HepG2 (cell line): ENCODE results near the gene CPT1C. TPM values are rescaled to one million over a fixed set of nuclear protein-coding genes. Genes with fewer than 3 reads are reported as not detected.

Experiments
- DBP ChIP-seq: sonication (generic); formaldehyde crosslinking; IDR thresholded peaks from 2 replicates; pipeline ENCODE4 v1.4.0; 2020; ENCODE audit warnings: missing genetic modification reagents; ENCODE audit errors: not compliant biosample characterization
- HES4 ChIP-seq: sonication (generic); formaldehyde crosslinking; IDR thresholded peaks from 2 replicates; pipeline ENCODE4 v1.9.0; 2021; ENCODE audit warnings: mild to moderate bottlenecking, missing genetic modification reagents, borderline replicate concordance
- HMG20A ChIP-seq: IDR thresholded peaks from 2 replicates; pipeline ENCODE4 v1.6.1; 2016; ENCODE audit warnings: borderline replicate concordance
- HMGA1 ChIP-seq: sonication (generic); formaldehyde crosslinking; conservative IDR thresholded peaks from 2 replicates; pipeline ENCODE4 v1.4.0; 2020; ENCODE audit warnings: missing genetic modification reagents
- LBX2 ChIP-seq: sonication (generic); formaldehyde crosslinking; IDR thresholded peaks from 2 replicates; pipeline ENCODE4 v1.5.0; 2020; ENCODE audit warnings: missing genetic modification reagents, mild to moderate bottlenecking, borderline replicate concordance
- MBD4 ChIP-seq: IDR thresholded peaks from 2 replicates; pipeline ENCODE4 v1.6.1; 2012; ENCODE audit warnings: low read length, inconsistent platforms, borderline replicate concordance
- MYPOP ChIP-seq: sonication (generic); formaldehyde crosslinking; IDR thresholded peaks from 2 replicates; pipeline ENCODE4 v1.8.1; 2023; ENCODE audit warnings: mild to moderate bottlenecking, moderate library complexity, missing genetic modification reagents
- NCOA5 ChIP-seq: sonication (generic); formaldehyde crosslinking; IDR thresholded peaks from 2 replicates; pipeline ENCODE4 v1.4.0; 2020; ENCODE audit warnings: missing genetic modification reagents
- POLR2AphosphoS5 ChIP-seq: IDR thresholded peaks from 2 replicates; pipeline ENCODE4 v1.6.1; 2012; ENCODE audit warnings: low read depth, low read length
- RARG ChIP-seq: sonication (generic); formaldehyde crosslinking; IDR thresholded peaks from 2 replicates; pipeline ENCODE4 v1.4.0; 2020; ENCODE audit warnings: low read depth, mild to moderate bottlenecking, missing genetic modification reagents
- REPIN1 ChIP-seq: sonication (generic); formaldehyde crosslinking; IDR thresholded peaks from 2 replicates; pipeline ENCODE4 v1.8.0; 2022; ENCODE audit warnings: missing genetic modification reagents, low read depth, mild to moderate bottlenecking, borderline replicate concordance
- SP140L ChIP-seq: sonication (generic); formaldehyde crosslinking; IDR thresholded peaks from 2 replicates; pipeline ENCODE4 v1.4.0; 2020; ENCODE audit warnings: missing genetic modification reagents, borderline replicate concordance
- TFAP4 ChIP-seq: sonication (generic); IDR thresholded peaks from 2 replicates; pipeline ENCODE4 v1.6.1; 2016; ENCODE audit warnings: low read depth, borderline replicate concordance
- TRIM24 ChIP-seq: sonication (generic); formaldehyde crosslinking; IDR thresholded peaks from 2 replicates; pipeline ENCODE4 v1.8.0; 2022; ENCODE audit warnings: mild to moderate bottlenecking, missing genetic modification reagents
- ZNF180 ChIP-seq: sonication (generic); formaldehyde crosslinking; IDR thresholded peaks from 2 replicates; pipeline ENCODE4 v1.4.0; 2020; ENCODE audit warnings: low read depth, missing genetic modification reagents, borderline replicate concordance
- ZNF276 ChIP-seq: sonication (generic); formaldehyde crosslinking; IDR thresholded peaks from 2 replicates; pipeline ENCODE4 v1.4.0; 2020; ENCODE audit warnings: mild to moderate bottlenecking, low read depth, missing genetic modification reagents
- ZNF280B ChIP-seq: sonication (generic); formaldehyde crosslinking; IDR thresholded peaks from 2 replicates; pipeline ENCODE4 v1.5.0; 2020; ENCODE audit warnings: missing genetic modification reagents, mild to moderate bottlenecking, borderline replicate concordance
- ZNF432 ChIP-seq: sonication (generic); formaldehyde crosslinking; IDR thresholded peaks from 2 replicates; pipeline ENCODE4 v1.5.0; 2020; ENCODE audit warnings: missing genetic modification reagents, mild to moderate bottlenecking, borderline replicate concordance
- ZXDC ChIP-seq: sonication (generic); formaldehyde crosslinking; IDR thresholded peaks from 2 replicates; pipeline ENCODE4 v1.5.0; 2020; ENCODE audit warnings: mild to moderate bottlenecking, missing genetic modification reagents
- polyA plus RNA-seq, 8 experiments: library from polyadenylated mRNA; depleted of rRNA in 3 of 8; stranded (reverse) in 7 of 8; unstranded in 1 of 8; fragments of >200 nt; fragmentation: Illumina TruSeq in 4 of 8; extraction: Trizol in 4 of 8; gene quantifications; 2 replicates each; pipeline versions ENCODE4 v1.2.1 to v1.2.3, GENCODE V29; 2011 to 2016; ENCODE audit warnings: low read depth in 4 of 8, missing spikeins in 1 of 8, mixed read lengths in 1 of 8; ENCODE audit not compliant: insufficient read depth in 1 of 8
- total RNA-seq, 5 experiments: library from RNA; depleted of rRNA; stranded (reverse); fragments of >200 nt; fragmentation: Illumina TruSeq; extraction: Trizol; gene quantifications; 2 replicates each; pipeline ENCODE4 v1.2.3, GENCODE V29; 2016; ENCODE audit warnings: low read depth in 1 of 5

The CPT1C gene
- total and polyA plus RNA-seq, 2 of the 13 experiments (the other 11 are each of a cell fraction or from before 2014, with no cell fraction given): 0.18 TPM; not detected in 1

- 0 out of 2 replicates have a peak, but pooled peaks have one; percentile 47 for TF ChIP-seq ZNF276 (CRISPR knock-in tag)
- no peak for TF ChIP-seq NCOA5 (CRISPR knock-in tag)
- TF ChIP-seq MBD4: no peak
- TF ChIP-seq HES4 (CRISPR knock-in tag): peak; percentile 48; the same call in 1 of the 2 replicates
- TF ChIP-seq ZNF180 (CRISPR knock-in tag): no peak
- TF ChIP-seq POLR2AphosphoS5: peak; percentile 95
- TF ChIP-seq ZNF432 (CRISPR knock-in tag): no peak
- TF ChIP-seq RARG (CRISPR knock-in tag): no peak
- no peak for TF ChIP-seq DBP (CRISPR knock-in tag)
- no peak; the same call in 1 of the 2 replicates for TF ChIP-seq LBX2
- TF ChIP-seq MYPOP (CRISPR knock-in tag): peak; percentile 23; the same call in 1 of the 2 replicates
- TF ChIP-seq HMG20A (CRISPR knock-in tag): no peak
- TF ChIP-seq HMGA1 (CRISPR knock-in tag): no peak
- no peak for TF ChIP-seq TRIM24 (CRISPR knock-in tag)
- no peak; the same call in 1 of the 2 replicates for TF ChIP-seq TFAP4
- no peak; the same call in 1 of the 2 replicates for TF ChIP-seq ZXDC (CRISPR knock-in tag)
- TF ChIP-seq ZNF280B (CRISPR knock-in tag): peak; percentile 4; the same call in 1 of the 2 replicates
- TF ChIP-seq SP140L (CRISPR knock-in tag): no peak
- TF ChIP-seq REPIN1 (CRISPR knock-in tag): peak; percentile 77
Measured at GRCh38 chr19:49677231-49677900, 13.6 kb upstream of the CPT1C start, which contains the start of gene PRMT1 (continued).
